SK-N-SH (cell line): ENCODE results near the gene RPL27.

Experiments used
- FOXJ3 ChIP-seq: sonication (generic); formaldehyde crosslinking; IDR thresholded peaks from 2 replicates; pipeline ENCODE4 v1.5.1; 2020; ENCODE audit warnings: mild to moderate bottlenecking, missing genetic modification reagents
- FOXM1 ChIP-seq: IDR thresholded peaks from 2 replicates; pipeline ENCODE4 v1.4.0; 2012; ENCODE audit warnings: low read depth, mild to moderate bottlenecking
- MEF2A ChIP-seq: IDR thresholded peaks from 2 replicates; pipeline ENCODE4 v1.4.0; 2012; ENCODE audit warnings: low read depth, borderline replicate concordance
- RAD21 ChIP-seq: IDR thresholded peaks from 2 replicates; pipeline ENCODE4 v1.6.1; 2012; ENCODE audit warnings: mild to moderate bottlenecking, low read length
- TAF1 ChIP-seq: IDR thresholded peaks from 2 replicates; pipeline ENCODE4 v1.6.1; 2012; ENCODE audit warnings: low read depth, mild to moderate bottlenecking, low read length, moderate library complexity, borderline replicate concordance
- TF ChIP-seq, protein P1 (sequence below): fragments of 200-600 bp; sonication (generic); IDR thresholded peaks from 2 replicates; pipeline ENCODE4 v1.6.1; 2017; ENCODE audit warnings: antibody characterized with exemption, mild to moderate bottlenecking, moderate library complexity
- TF ChIP-seq, protein P2 (sequence below): fragments of 150-350 bp; IDR thresholded peaks from 2 replicates; pipeline ENCODE4 v1.6.1; 2017; ENCODE audit warnings: antibody characterized with exemption, low read length, low read depth, borderline replicate concordance

DNA sequence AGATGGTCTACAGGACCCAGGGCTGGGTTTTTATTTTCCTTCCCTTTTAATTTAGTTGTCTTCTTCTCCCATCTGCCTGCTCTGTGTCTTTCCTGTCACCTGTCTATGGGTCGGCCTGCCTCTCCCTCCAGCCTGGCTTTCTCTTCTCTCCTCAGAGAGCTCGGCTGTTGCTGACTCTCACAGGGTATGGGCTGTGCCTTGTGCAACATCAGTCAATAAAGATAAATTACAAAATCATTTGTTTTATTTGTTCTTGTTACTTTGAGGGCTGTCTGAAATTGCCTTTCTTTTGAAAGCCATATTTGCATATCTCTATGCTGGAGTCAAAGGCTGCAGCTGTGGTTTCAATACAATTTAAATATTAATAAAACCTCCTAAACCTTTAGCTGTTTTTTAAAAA is 42.4 kb downstream of the RPL27 start:
- TF ChIP-seq FOXJ3 (CRISPR knock-in tag) (no peak), FOXM1 (no peak), MEF2A (no peak), RAD21 (no peak), TAF1 (no peak)
- TF ChIP-seq, protein P1, sequence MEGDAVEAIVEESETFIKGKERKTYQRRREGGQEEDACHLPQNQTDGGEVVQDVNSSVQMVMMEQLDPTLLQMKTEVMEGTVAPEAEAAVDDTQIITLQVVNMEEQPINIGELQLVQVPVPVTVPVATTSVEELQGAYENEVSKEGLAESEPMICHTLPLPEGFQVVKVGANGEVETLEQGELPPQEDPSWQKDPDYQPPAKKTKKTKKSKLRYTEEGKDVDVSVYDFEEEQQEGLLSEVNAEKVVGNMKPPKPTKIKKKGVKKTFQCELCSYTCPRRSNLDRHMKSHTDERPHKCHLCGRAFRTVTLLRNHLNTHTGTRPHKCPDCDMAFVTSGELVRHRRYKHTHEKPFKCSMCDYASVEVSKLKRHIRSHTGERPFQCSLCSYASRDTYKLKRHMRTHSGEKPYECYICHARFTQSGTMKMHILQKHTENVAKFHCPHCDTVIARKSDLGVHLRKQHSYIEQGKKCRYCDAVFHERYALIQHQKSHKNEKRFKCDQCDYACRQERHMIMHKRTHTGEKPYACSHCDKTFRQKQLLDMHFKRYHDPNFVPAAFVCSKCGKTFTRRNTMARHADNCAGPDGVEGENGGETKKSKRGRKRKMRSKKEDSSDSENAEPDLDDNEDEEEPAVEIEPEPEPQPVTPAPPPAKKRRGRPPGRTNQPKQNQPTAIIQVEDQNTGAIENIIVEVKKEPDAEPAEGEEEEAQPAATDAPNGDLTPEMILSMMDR: no peak
- TF ChIP-seq, protein P2, sequence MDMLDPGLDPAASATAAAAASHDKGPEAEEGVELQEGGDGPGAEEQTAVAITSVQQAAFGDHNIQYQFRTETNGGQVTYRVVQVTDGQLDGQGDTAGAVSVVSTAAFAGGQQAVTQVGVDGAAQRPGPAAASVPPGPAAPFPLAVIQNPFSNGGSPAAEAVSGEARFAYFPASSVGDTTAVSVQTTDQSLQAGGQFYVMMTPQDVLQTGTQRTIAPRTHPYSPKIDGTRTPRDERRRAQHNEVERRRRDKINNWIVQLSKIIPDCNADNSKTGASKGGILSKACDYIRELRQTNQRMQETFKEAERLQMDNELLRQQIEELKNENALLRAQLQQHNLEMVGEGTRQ: no peak
